GM18526 (cell line): ENCODE results near the gene ZCWPW2.

Source experiments
- POLR2A ChIP-seq: IDR thresholded peaks from 3 replicates; pipeline ENCODE4 v1.6.1; 2011; ENCODE audit not compliant: insufficient read length; ENCODE audit errors: extremely low read depth

The ZCWPW2 gene

DNA sequence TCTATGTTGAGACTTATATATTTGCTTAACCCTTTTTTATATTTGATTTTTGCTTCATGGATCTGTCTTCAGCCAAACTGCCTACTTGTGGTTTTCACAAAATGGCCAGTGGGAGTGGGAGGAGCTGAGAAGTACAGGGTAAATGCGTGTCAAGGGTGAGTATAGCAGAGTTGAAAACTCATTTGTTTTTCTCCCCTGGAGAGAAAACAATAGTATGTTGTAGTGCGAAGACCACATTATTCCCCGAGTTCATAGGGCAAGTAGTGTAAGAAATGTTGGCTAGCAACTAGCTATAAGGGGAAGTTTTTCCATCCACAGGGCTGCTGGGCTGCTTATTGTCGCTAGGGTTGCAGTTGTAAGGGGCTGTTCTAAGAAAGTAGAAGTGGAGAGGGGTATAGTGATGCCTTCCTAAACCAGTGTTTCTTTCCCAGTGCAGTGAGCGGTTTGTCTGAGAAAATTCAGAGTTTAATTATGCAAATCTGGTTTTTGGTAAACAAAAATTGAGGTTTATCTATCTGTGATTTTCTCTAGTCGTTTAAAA is 153.9 kb downstream of the ZCWPW2 start:
- no peak for TF ChIP-seq POLR2A

- no peak for TF ChIP-seq POLR2A
Observed at GRCh38 chr3:28504976-28505375, 156.5 kb downstream of the ZCWPW2 start.

- TF ChIP-seq POLR2A, result no peak
Observed at GRCh38 chr3:28521663-28522062, 173.1 kb downstream of the ZCWPW2 start.

DNA sequence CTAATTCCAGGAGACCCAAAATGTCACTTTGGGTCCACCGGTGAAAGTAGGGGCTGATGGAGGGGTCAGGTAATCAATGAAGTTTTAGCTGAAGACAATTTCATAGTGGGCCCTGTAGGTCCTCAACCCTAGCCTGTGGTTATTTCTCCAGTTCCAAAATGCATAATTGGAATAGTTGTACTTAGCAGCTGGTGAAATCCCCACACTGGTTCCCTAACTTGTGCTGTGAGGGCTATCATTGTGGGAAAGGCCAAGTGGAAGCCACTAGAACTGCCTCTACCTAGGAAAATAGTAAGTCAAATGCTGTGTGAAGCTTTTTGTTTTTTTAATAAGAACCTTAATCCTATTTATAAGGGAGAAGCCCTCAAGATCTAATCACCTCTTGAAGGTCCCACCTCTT is 193.8 kb downstream of the ZCWPW2 start:
- TF ChIP-seq POLR2A, result no peak

DNA sequence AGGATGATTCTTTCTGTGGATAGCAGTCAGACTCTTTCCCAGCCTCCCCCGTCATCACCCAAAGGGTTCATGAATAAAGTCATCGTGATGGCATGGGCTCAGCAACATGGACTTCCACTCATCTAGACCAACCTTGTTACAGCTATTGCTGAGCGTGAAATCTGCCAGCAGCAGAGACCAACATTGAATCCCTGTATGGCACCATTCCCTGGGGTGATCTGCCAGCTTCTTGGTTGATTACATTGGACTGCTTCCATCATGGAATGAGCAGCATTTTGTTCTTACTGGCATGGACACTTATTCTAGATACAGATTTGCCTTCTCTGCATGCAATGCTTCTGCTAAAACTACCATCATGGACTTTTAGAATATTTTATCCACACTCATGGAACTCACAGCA is 195.7 kb downstream of the ZCWPW2 start:
- no peak for TF ChIP-seq POLR2A

- TF ChIP-seq POLR2A, result no peak
Observed at GRCh38 chr3:28544831-28545230, 196.3 kb downstream of the ZCWPW2 start.

- TF ChIP-seq POLR2A, result no peak
Observed at GRCh38 chr3:28547677-28548076, 199.2 kb downstream of the ZCWPW2 start.

- no peak for TF ChIP-seq POLR2A
Observed at GRCh38 chr3:28553175-28553574, 204.7 kb downstream of the ZCWPW2 start.

- no peak for TF ChIP-seq POLR2A
Observed at GRCh38 chr3:28556195-28556594, 207.7 kb downstream of the ZCWPW2 start.

GRCh38 chr3:28564211-28564610 is 215.7 kb downstream of the ZCWPW2 start:
- no peak for TF ChIP-seq POLR2A

DNA sequence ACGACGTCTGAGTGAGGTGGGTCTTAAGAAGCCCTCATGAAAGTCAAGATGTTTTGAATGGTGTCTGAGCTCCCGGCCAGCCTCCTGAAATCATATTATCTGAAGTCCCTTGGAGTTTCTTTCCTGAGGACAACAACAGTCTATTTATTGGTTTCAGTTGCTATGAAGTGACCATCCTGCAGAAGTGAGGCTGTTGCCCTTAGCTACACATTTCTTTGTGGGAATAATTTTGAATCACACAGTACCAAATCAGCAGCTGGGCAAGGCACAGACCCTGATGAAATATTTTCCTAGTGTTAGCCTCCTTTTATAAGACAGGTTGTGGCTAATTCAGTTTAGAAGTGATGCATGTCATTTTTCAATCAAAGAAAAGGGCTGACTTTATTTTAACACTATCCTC is 220.8 kb downstream of the ZCWPW2 start:
- TF ChIP-seq POLR2A, result no peak

- TF ChIP-seq POLR2A, result no peak
Observed at GRCh38 chr3:28574036-28574435, 225.5 kb downstream of the ZCWPW2 start.

DNA sequence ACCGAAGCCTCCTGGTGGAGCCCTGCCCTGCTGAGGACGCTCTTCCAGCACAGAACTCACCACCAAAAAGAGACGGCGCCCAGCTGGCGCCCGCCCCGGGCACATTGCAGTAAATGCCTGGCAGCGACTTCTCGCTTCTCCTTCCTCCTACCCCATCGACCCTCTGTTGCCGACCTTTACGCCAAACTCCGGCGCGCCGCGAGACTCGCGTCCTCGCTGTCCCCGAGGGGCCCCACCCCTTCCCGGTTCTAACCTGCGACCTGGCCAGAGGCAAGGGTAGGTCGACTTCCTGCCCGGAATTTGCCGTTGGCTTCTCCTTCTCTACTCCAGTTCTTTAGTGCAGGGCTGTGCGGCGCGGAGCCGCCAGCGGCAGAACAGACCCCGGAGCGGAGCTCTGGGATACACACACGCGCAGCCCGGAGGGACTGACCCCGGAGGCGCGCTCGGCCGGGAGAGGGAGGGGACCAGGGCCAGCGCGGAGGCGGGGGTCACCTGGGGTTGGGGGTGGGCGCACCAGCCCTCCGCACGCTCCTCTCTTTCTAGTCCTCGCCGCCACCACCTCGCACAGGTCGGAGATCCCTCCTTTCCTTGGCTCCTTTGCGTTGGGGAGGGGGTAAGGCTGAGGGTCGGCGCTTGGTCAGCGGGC is 226.7 kb downstream of the ZCWPW2 start:
- TF ChIP-seq POLR2A, result no peak
